Activated T-cell treated with anti-CD3 and anti-CD28 coated beads, Interleukin-2, amount 50 U/mL, for 48 hours (primary cell): ENCODE data around the gene TBCA.

ENCODE experiments used
- DNase-seq, 2 experiments: peaks; one replicate each; pipeline ENCODE4 v3.0.0-alpha.2; 2020

The TBCA gene

DNA sequence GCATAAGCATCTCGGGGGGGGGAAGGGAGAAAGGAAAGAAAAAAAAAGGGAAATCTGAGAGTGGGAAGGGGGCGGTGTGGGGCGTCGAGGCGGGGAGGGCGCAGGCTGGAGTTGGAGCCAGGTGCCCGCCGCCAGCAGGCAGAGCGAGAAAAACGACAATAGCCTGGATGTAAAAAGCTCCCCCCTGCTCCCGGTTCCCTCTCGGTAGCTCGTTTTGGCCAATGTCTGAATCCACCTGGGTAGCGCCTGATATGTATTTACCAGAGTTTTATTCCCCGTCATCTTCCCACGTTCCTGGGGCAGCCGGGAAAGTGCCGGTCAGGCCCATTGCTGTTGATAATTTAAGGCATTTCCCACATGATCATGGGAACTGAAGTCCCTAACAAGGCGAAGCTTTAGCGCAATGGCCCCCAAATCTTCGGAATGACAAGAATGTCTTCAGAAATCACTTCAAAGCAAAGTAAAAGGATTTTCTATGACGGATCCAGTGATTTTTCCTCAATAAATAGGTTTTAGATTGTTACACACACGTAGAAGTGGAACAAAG, 134.7 kb downstream of the TBCA start:
- DNase-seq: no peak
